GM12878 (cell line): ENCODE measurements around the gene HEXIM2. TPM values are rescaled to one million over a fixed set of nuclear protein-coding genes. Genes with fewer than 3 reads are reported as not detected.

Source experiments
- ATAC-seq: fragments of 200-7000 bp; cut with Tn5 transposase; 3 replicates; pipeline ENCODE4 v1.9.1; 2020; ENCODE audit warnings: mild to moderate bottlenecking, moderate library complexity
- BruUV-seq: library from RNA; stranded (reverse); fragments of 400-500 nt; replicated peaks from 2 replicates; lab custom pipeline; 2021; lab: Mats Ljungman, UMichigan
- CTCF ChIA-PET: fragments of 300-600 bp; sonication (Branson Sonifier 250); formaldehyde crosslinking; extraction: SDS; loops from one replicate; lab custom pipeline; 2021; ENCODE audit warnings: inconsistent platforms; lab: Yijun Ruan, JAX
- POLR2A ChIA-PET: fragments of 350-600 bp; formaldehyde crosslinking; extraction: SDS; loops from one replicate; lab custom pipeline; 2021; ENCODE audit warnings: inconsistent platforms; lab: Charles Lee
- RAD21 ChIA-PET: fragments of 300-600 bp; sonication (Branson Sonifier 250); formaldehyde crosslinking; loops from one replicate; lab custom pipeline; 2023; ENCODE audit warnings: antibody characterized with exemption; ENCODE audit not compliant: unreplicated experiment; lab: Charles Lee
- SMC1A ChIA-PET: fragments of 300-600 bp; sonication (Branson Sonifier 250); formaldehyde crosslinking; loops from one replicate; lab custom pipeline; 2023; ENCODE audit not compliant: unreplicated experiment, uncharacterized antibody; lab: Charles Lee
- DNase-seq: peaks from one replicate; pipeline ENCODE4 v3.0.0-alpha.2; 2011; ENCODE audit warnings: low read depth, low spot score
- FAIRE-seq: peaks from 3 replicates; lab custom pipeline; 2011; peaks lifted over from hg19 to GRCh38; lab: Jason Lieb, UNC
- H2AFZ ChIP-seq: 2 replicates; pipeline ENCODE4 v1.6.0; 2011; ENCODE audit warnings: low read depth, low read length, control low read depth; ENCODE audit not compliant: control insufficient read depth
- H3K27ac ChIP-seq: 2 replicates; pipeline ENCODE4 v1.5.1; 2011; ENCODE audit warnings: control low read depth; ENCODE audit not compliant: control insufficient read depth, insufficient read depth
- H3K27me3 ChIP-seq, 2 experiments: replicated peaks in 1 of 2; 2 replicates each; pipeline versions ENCODE4 v1.6.0 to v1.6.1; 2011; ENCODE audit warnings: low read length in 1 of 2; ENCODE audit not compliant: control insufficient read depth in 2 of 2, insufficient read depth in 2 of 2
- H3K36me3 ChIP-seq, 2 experiments: 2 replicates each; pipeline ENCODE4 v1.5.1; 2011; ENCODE audit warnings: low read length in 1 of 2; ENCODE audit not compliant: control insufficient read depth in 2 of 2, insufficient read depth in 2 of 2
- H3K4me1 ChIP-seq: 2 replicates; pipeline ENCODE4 v1.6.1; 2011; ENCODE audit warnings: mild to moderate bottlenecking, low read length, moderate library complexity, mixed read lengths; ENCODE audit not compliant: control insufficient read depth, insufficient read depth
- H3K4me2 ChIP-seq: 2 replicates; pipeline ENCODE4 v1.6.0; 2011; ENCODE audit warnings: control low read depth; ENCODE audit not compliant: control insufficient read depth, insufficient read depth
- H3K4me3 ChIP-seq: fragments of 200-600 bp; sonication (generic); 2 replicates; pipeline ENCODE4 v1.5.1; 2016
- H3K79me2 ChIP-seq: 2 replicates; pipeline ENCODE4 v1.6.0; 2011; ENCODE audit warnings: low read length; ENCODE audit not compliant: control insufficient read depth, insufficient read depth
- H3K9ac ChIP-seq: 2 replicates; pipeline ENCODE4 v1.8.0; 2011; ENCODE audit warnings: low read length, control low read depth, mixed read lengths; ENCODE audit not compliant: control insufficient read depth, insufficient read depth
- H3K9me3 ChIP-seq: replicated peaks from 3 replicates; pipeline ENCODE4 v1.5.1; 2011; ENCODE audit warnings: mild to moderate bottlenecking, low read length; ENCODE audit not compliant: control insufficient read depth, insufficient read depth
- H4K20me1 ChIP-seq: 2 replicates; pipeline ENCODE4 v1.6.0; 2011; ENCODE audit not compliant: control insufficient read depth, insufficient read depth
- ATF7 ChIP-seq: fragments of 450-650 bp; IDR thresholded peaks from 2 replicates; pipeline ENCODE4 v1.6.1; 2016; ENCODE audit warnings: low read depth, mild to moderate bottlenecking
- BCLAF1 ChIP-seq: fragments of 450-650 bp; IDR thresholded peaks from 2 replicates; pipeline ENCODE4 v1.6.1; 2017; ENCODE audit warnings: antibody characterized with exemption, mild to moderate bottlenecking, moderate library complexity
- CREM ChIP-seq: IDR thresholded peaks from 2 replicates; pipeline ENCODE4 v1.6.1; 2014; ENCODE audit warnings: antibody characterized with exemption, low read depth
- EED ChIP-seq: sonication (generic); IDR thresholded peaks from 2 replicates; pipeline ENCODE4 v1.6.1; 2016; ENCODE audit warnings: antibody characterized with exemption, low read depth
- EGR1 ChIP-seq, 2 experiments: IDR thresholded peaks; 1 replicate in 1 of 2; 2 replicates in 1 of 2; pipeline ENCODE4 v1.6.1; 2011 to 2012; ENCODE audit warnings: low read depth in 2 of 2, low read length in 2 of 2, borderline replicate concordance in 1 of 2, mild to moderate bottlenecking in 1 of 2, moderate library complexity in 1 of 2
- FOXM1 ChIP-seq: IDR thresholded peaks from 2 replicates; pipeline ENCODE4 v1.6.1; 2012; ENCODE audit warnings: low read depth, mild to moderate bottlenecking, inconsistent platforms, low read length, moderate library complexity
- GABPA ChIP-seq: IDR thresholded peaks from 2 replicates; pipeline ENCODE4 v1.6.1; 2014; ENCODE audit warnings: antibody characterized with exemption, low read depth, mild to moderate bottlenecking, inconsistent platforms
- GATAD2B ChIP-seq: fragments of 450-650 bp; conservative IDR thresholded peaks from 2 replicates; pipeline ENCODE4 v1.6.1; 2017; ENCODE audit warnings: low read depth, mild to moderate bottlenecking, moderate library complexity
- MXI1 ChIP-seq: fragments of 150-350 bp; IDR thresholded peaks from 2 replicates; pipeline ENCODE4 v1.6.1; 2011; ENCODE audit warnings: low read depth, mild to moderate bottlenecking, inconsistent platforms, low read length, improper control_type of control experiment
- MYB ChIP-seq: fragments of 150-350 bp; IDR thresholded peaks from 2 replicates; pipeline ENCODE4 v1.6.1; 2014; ENCODE audit warnings: mild to moderate bottlenecking, low read depth, low read length, borderline replicate concordance
- RAD21 ChIP-seq: IDR thresholded peaks from 2 replicates; pipeline ENCODE4 v1.6.1; 2011; ENCODE audit warnings: mild to moderate bottlenecking, low read depth, low read length, moderate library complexity; ENCODE audit not compliant: insufficient read depth
- SP1 ChIP-seq: IDR thresholded peaks from one replicate; pipeline ENCODE4 v1.6.1; 2011; ENCODE audit warnings: low read depth, low read length
- STAT3 ChIP-seq: IDR thresholded peaks from 2 replicates; pipeline ENCODE4 v1.6.1; 2011; ENCODE audit warnings: low read depth, low read length, improper control_type of control experiment
- TAF1 ChIP-seq: IDR thresholded peaks from 2 replicates; pipeline ENCODE4 v1.6.1; 2011; ENCODE audit warnings: mild to moderate bottlenecking, low read depth, low read length, borderline replicate concordance
- TCF3 ChIP-seq: IDR thresholded peaks from 2 replicates; pipeline ENCODE4 v1.6.1; 2012; ENCODE audit warnings: low read depth, mild to moderate bottlenecking, low read length, borderline replicate concordance; ENCODE audit not compliant: insufficient read depth
- WRNIP1 ChIP-seq: IDR thresholded peaks from 2 replicates; pipeline ENCODE4 v1.6.1; 2011; ENCODE audit warnings: low read depth, low read length, improper control_type of control experiment, borderline replicate concordance
- ZNF24 ChIP-seq: fragments of 450-650 bp; IDR thresholded peaks from 2 replicates; pipeline ENCODE4 v1.6.1; 2017; ENCODE audit warnings: antibody characterized with exemption, mild to moderate bottlenecking
- ZSCAN29 ChIP-seq: fragments of 450-650 bp; IDR thresholded peaks from 2 replicates; pipeline ENCODE4 v1.6.1; 2017; ENCODE audit warnings: mild to moderate bottlenecking, moderate library complexity
- WGBS: methylation state at CpG from one replicate; pipeline ENCODE4 v1.1.6; 2016; ENCODE audit warnings: low lambda C conversion rate; ENCODE audit not compliant: insufficient replicate concordance, insufficient coverage; ENCODE audit errors: missing lambda C conversion rate; 5-methylcytosine and 5-hydroxymethylcytosine counted together
- in situ Hi-C: fragments of 300-500 bp; cut with MboI; formaldehyde crosslinking; loops from 9 replicates; pipeline ENCODE4 v1.14.3; 2018; ENCODE audit warnings: mixed read lengths
- intact Hi-C: fragments of 100-400 bp; cut with micrococcal nuclease; formaldehyde crosslinking; loops from one replicate; pipeline ENCODE4 v1.14.2; 2022; ENCODE audit not compliant: unreplicated experiment
- polyA plus RNA-seq, 11 experiments: library from polyadenylated mRNA; depleted of rRNA in 4 of 11; unstranded in 6 of 11; stranded (reverse) in 5 of 11; fragments of >200 nt; fragmentation: Nextera tagmentation in 4 of 11; fragmentation: Illumina TruSeq in 1 of 11; extraction: Ambion mirVana in 4 of 11; extraction: Trizol in 1 of 11; gene quantifications; 1 replicate in 1 of 11; 2 replicates in 10 of 11; pipeline versions ENCODE4 v1.2.1 to v1.2.3, GENCODE V29; 2011 to 2016; ENCODE audit warnings: inconsistent platforms in 2 of 11, missing spikeins in 2 of 11, low read depth in 1 of 11
- total RNA-seq, 4 experiments: library from RNA; depleted of rRNA in 3 of 4; stranded (reverse); fragments of >200 nt in 3 of 4; fragmentation: Illumina TruSeq in 1 of 4; extraction: Trizol in 1 of 4; gene quantifications; 2 replicates each; pipeline versions ENCODE4 v1.2.1 to v1.2.3, GENCODE V29; 2013 to 2021

Gene HEXIM2
- total and polyA plus RNA-seq, 10 of the 15 experiments (the other 5 are each of a cell fraction or from before 2014, with no cell fraction given): 0.10 to 10.3 (median 6.4) TPM

GRCh38 chr17:45132320-45132571, 29.4 kb upstream of the HEXIM2 start, which contains the start of gene PLCD3 (continued):
- TF ChIP-seq BCLAF1: no peak

GRCh38 chr17:45132572-45133463, 28.9 kb upstream of the HEXIM2 start:
- Histone ChIP-seq H3K4me2 (peak overlapping the region; percentile 71), H4K20me1 (no peaks in the 10 kb centered on the region), H3K27ac (0 out of 2 replicates have a peak overlapping the region, but pooled peaks have one; percentile 35), H3K4me1 (peaks cover 8% of the 10 kb centered on the region), H3K4me3 (peak overlapping the region; percentile 98), H3K79me2 (peaks cover 4% of the 10 kb centered on the region), H3K36me3 (no peaks in the 10 kb centered on the region), H2AFZ (peak overlapping the region; percentile 76), H3K9me3 (no peaks in the 10 kb centered on the region), H3K27me3 (no peaks in the 10 kb centered on the region), H3K9ac (peak overlapping the region; percentile 11; the same call in 1 of the 2 replicates)
- in situ Hi-C loops: no loop called here
- whole genome bisulfite sequencing: 1% methylated on average over 55 of the region's 71 CpGs
- RAD21 ChIA-PET: interaction anchor here (0.6 to 1.7 kb wide), 5 partner anchors 39 to 212 kb away, joined by 3 to 6 read pairs (median 3); no protein-coding TSS in a partner anchor
- POLR2A ChIA-PET: interaction anchor here (0.7 kb wide), 1 partner anchor 11 kb away, joined by 4 read pairs; no protein-coding TSS in a partner anchor
- no peak for FAIRE-seq
- DNase-seq: no peak
- intact Hi-C loops: loop anchor here (2.0 kb wide), 2 partner anchors 110 to 358 kb away; no protein-coding TSS in a partner anchor
- SMC1A ChIA-PET: no interaction called here
- CTCF ChIA-PET: interaction anchor here (0.6 to 9.4 kb wide), 7 partner anchors 16 to 358 kb away, joined by 3 to 291 read pairs (median 6); partner anchors contain the start of gene HEXIM1
- BruUV-seq: no TSS peak
- ATAC-seq: peak; percentile 80
- TF ChIP-seq STAT3 (no peak), EED (peak; percentile 8; the same call in 1 of the 2 replicates), TAF1 (no peak), ATF7 (peak; percentile 98), CREM (peak; percentile 85), MYB (no peak), MXI1 (0 out of 2 replicates have a peak, but pooled peaks have one; percentile 21), EGR1 (IDR thresholded peaks at IDR 0.05; ENCODE audit: borderline replicate concordance in 1 of 2, low read depth in 2 of 2, low read length in 2 of 2) (0 out of 3 replicates have a peak, but pooled peaks of 1 of the 2 experiments have one; percentile 11), WRNIP1 (no peak), TCF3 (0 out of 2 replicates have a peak, but pooled peaks have one; percentile 40), ZNF24 (no peak), GATAD2B (peak; percentile 70), FOXM1 (no peak), RAD21 (peak; percentile 67), SP1 (peak; percentile 4), ZSCAN29 (no peak), GABPA (no peak)
